VCaP (cell line): ENCODE data around the gene ISCA1.

Experiments used
- H3K27ac ChIP-seq: fragments of 450-650 bp; 2 replicates; pipeline ENCODE4 v1.5.1; 2017
- CTCF ChIP-seq: fragments of 450-650 bp; conservative IDR thresholded peaks from 2 replicates; pipeline ENCODE4 v1.5.1; 2017; ENCODE audit warnings: mild to moderate bottlenecking, moderate library complexity

ISCA1 gene

DNA sequence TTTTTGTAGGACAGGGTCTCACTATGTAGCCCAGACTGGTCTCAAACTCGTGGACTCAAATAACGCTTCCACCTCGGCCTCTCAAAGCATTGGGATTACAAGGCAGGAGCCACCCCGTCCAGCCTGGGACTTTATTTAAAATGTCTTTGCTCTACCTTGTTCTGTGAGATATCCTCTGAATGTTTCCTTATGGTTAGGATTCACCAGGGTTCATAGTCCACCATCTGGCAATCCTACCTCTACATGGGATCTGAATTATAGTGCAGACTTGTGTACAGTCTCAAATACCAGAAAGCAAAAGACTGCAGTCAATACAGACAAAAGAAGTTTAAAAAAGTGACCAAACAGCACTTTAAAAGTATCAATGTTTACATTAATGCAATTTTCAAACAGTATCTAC, 10.1 kb downstream of the ISCA1 start:
- TF ChIP-seq CTCF = no peak
- no peak overlapping the region for H3K27ac ChIP-seq

DNA sequence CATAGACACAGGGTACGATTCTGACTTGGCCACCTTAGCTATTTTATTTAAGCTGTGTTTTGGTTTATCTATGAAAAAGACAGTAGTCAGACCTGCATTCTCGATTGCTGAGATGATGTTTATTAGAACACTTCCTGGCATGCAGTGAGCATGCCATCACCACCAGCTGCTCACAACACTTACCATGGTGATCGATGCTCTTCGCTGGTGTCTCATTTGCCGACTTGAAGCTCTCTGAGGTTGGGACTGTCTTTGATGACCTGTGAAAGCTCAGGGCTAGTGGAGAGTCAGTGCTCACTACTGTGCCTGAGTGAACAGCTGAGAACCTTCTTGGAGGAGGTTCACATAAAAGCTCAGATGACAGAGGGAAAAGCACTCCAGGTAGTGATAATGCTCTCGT, 18.5 kb downstream of the ISCA1 start:
- no peak for TF ChIP-seq CTCF
- no peak overlapping the region for H3K27ac ChIP-seq

DNA sequence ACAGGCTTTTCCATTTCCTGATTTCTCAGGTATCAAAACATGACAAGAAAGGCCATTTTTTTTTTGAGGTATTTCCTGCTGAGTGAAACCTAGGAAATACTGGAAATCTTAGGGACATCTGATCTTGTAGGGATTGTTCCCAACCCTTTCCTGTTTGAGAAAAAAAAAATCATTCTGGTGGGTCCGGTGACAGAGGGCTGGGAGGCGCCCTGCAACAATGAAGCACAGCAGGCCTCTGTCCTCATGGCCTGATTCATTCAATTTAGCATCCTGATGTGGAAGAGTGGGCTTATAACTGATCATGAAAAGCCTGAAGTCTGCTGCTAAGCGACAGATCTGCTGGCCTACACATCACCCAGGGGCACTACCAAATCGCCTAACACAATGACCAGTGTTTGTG, 19.8 kb downstream of the ISCA1 start:
- no peak for TF ChIP-seq CTCF
- no peak overlapping the region for H3K27ac ChIP-seq

DNA sequence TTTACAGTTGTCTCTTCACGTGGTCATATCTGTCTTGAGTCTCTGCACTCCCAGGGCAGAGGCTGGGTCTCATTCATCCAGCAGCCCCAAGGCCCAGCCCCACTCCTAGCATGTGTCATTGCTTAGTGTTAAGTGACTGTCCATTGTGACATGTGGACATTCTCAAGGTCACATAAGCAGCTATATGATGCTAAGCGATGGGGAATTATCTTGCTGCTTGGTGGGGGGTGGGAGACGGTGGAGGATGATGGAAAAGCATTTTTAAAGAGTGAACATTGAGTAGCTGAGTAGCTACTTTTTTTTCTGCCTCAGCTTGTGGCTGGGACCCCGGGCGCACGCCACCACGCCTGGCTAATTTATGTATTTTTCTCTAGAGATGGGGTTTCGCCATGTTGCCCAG, 22.8 kb downstream of the ISCA1 start, which contains the start of gene C9orf153:
Gene C9orf153, minus strand, starts transcription at position 101 of the 400 bp plus-strand sequence. CDS start 30,054 bp downstream, outside the sequence.
- no peak for TF ChIP-seq CTCF
- no peak within 1 kb of the TSS for H3K27ac ChIP-seq

GRCh38 chr9:86257391-86257790, 24.9 kb downstream of the ISCA1 start:
- H3K27ac ChIP-seq = no peak overlapping the region
- TF ChIP-seq CTCF = no peak

DNA sequence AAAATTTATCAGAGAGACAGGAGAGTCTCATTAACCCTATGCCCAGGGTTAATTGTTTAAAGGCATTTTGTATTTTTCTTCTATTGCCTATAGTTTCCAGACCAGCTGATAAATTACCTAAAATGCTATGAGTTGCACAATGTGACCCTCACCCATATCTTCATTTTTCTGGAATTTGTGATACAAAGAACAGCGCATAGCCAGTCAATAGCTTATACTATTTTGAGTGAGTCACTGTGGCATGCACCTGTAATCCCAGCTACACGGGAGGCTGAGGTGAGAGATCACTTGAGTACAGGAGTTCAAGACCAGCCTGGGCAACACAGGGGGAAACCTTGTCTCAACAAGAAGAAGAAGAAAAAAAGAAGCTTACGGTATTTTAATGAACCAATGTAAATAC, 25.7 kb downstream of the ISCA1 start:
- no peak for TF ChIP-seq CTCF
- H3K27ac ChIP-seq = no peak overlapping the region

DNA sequence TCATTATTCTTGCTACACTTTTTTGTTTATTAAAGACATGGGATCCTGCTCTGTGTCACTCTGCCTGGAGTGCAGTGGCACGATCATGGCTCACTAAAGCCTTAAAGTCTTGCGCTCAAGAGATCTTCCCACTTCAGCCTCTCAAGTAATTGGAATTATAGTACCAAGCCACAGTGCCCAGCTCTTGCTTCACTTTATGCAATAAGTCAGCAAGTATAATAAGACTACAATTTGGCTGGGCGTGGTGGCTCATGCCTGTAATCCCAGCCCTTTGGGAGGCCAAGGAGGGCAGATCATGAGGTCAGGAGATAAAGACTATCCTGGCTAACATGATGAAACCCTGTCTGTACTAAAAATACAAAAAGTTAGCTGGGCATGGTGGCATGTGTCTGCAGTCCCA, 28.8 kb downstream of the ISCA1 start:
- no peak for TF ChIP-seq CTCF
- no peak overlapping the region for H3K27ac ChIP-seq

DNA sequence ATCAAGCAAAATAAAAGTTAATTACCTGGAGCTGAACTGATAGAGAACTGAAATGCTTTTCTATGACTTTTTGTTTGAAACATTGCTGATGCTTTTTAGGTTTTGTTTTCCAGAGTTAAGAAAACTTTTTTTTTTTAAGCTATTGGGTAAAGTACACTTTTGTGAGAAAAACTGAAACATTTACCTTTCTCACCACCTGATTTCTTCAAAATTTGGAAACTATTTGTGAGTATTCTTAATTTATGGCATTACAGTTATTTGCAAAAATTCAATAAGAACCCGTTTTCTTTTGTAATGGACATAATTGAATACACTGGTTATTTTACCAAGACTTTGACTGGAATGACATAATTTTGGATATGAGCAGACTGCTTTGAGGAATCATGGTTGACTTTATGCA, 29.5 kb downstream of the ISCA1 start:
- H3K27ac ChIP-seq = no peak overlapping the region
- TF ChIP-seq CTCF = no peak
